Measurements from ENCODE around the gene HAGHL.

Gene HAGHL, protein sequence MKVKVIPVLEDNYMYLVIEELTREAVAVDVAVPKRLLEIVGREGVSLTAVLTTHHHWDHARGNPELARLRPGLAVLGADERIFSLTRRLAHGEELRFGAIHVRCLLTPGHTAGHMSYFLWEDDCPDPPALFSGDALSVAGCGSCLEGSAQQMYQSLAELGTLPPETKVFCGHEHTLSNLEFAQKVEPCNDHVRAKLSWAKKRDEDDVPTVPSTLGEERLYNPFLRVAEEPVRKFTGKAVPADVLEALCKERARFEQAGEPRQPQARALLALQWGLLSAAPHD

DNA sequence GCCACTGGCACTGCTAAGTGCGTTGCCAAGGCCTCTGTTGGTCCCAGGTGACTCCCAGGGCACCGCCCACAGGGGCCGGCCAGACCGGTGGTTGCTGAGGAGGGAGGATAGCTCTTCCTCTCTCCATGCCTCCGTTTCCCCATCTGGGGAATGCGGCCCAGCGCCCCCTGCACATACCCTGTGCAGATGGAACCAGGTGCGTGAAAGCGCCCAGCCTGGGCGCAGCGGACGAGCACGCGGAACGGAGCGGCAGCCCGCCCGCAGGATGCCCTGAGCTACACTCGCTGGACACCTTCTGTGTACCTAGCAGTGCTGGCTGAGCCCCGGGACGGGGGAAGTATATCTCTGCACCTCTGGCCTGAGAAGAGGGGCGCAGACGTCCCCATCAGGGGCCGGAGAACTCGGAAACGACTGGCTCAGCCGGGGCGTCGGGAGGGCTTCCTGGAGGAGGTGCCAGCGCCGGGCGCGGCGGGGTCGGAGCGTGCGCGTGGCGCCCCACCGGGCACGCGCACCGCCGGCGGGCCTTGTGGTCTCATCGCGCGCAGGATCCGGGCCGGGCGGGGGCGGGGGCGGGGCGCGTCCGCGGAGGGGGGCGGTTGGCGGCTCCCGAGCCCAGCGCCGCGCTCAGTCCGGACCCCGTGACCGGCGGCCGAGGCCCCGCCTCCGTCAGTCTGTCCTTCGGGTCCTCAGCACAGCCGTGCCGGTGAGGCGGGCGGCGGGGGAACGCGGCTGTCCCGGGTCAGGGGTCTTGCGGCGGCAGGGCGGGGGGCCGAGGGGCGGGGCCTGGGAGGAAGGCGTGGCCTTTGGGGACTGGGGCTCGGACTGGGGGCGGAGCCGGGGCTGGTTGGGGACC is at the start of gene HAGHL, which contains the start of gene CCDC78:
Gene HAGHL, plus strand, starts transcription at position 669 of the 853 bp plus-strand sequence. CDS start 404 bp downstream, outside the sequence.
Gene CCDC78, minus strand, starts transcription at position 6 of the 853 bp plus-strand sequence. CDS start 76 bp downstream, outside the sequence.
- DNase-seq (ENCODE audit: low spot score), result peak; percentile 23

DNA sequence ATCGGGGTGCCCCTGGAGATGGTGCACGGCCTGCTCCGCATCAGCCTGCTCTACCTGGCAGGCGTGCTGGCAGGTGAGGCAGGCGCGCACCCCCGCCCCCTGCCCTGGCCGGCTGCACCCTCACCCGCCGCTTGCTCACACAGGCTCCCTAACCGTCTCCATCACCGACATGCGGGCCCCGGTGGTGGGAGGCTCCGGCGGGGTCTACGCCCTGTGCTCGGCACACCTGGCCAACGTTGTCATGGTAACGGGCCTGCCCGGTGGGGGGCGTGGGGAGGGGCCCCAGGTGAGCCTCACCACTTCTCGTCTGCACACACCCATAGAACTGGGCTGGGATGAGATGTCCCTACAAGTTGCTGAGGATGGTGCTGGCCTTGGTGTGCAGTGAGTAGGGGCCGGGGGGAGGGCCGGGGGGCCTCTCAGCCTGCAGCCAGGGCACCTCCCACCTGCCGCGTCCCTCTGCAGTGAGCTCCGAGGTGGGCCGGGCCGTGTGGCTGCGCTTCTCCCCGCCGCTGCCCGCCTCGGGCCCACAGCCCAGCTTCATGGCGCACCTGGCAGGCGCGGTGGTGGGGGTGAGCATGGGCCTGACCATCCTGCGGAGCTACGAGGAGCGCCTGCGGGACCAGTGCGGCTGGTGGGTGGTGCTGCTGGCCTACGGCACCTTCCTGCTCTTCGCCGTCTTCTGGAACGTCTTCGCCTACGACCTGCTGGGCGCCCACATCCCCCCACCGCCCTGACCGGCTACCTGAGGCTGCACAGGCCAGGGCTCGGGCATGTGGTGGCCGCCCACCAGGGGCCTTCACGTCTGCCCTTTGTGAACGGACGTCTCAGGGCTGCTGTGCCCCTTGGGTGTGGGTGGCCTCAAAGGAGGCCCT is 49.4 kb upstream of the HAGHL start:
- no peak for DNase-seq (ENCODE audit: low spot score)

DNA sequence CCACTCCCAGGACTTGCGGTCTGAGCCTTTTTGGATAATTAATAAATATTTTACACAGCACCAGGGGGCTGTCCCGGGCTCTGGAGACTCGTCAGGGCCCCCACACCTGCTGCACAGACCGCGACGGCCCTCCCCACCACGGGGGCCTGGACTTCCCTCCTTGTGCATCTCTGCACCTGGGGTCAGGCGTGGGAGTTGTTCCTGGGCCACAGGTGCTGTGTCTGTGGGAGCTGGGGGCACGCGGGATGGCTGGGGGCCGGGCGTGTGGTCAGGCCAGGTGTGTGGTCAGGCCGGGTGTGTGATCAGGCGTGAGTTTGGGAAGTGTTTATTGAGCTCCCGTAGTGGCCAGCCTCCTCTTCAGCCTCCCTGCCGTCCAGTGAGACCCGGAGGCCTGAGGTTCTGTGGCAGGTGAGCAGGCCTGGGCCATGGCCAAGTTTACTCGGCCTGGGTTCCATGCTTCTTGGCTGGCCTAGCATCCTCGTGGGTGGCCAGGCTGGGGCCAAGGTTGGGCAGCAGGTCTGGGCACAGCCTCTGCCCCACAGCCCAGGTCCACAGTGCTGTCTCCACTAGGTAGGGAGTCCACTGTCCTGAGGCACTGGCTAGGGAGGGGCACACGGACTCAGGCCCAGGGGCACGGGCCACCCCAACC is 48.6 kb upstream of the HAGHL start:
- no peak for DNase-seq (ENCODE audit: low spot score)

DNA sequence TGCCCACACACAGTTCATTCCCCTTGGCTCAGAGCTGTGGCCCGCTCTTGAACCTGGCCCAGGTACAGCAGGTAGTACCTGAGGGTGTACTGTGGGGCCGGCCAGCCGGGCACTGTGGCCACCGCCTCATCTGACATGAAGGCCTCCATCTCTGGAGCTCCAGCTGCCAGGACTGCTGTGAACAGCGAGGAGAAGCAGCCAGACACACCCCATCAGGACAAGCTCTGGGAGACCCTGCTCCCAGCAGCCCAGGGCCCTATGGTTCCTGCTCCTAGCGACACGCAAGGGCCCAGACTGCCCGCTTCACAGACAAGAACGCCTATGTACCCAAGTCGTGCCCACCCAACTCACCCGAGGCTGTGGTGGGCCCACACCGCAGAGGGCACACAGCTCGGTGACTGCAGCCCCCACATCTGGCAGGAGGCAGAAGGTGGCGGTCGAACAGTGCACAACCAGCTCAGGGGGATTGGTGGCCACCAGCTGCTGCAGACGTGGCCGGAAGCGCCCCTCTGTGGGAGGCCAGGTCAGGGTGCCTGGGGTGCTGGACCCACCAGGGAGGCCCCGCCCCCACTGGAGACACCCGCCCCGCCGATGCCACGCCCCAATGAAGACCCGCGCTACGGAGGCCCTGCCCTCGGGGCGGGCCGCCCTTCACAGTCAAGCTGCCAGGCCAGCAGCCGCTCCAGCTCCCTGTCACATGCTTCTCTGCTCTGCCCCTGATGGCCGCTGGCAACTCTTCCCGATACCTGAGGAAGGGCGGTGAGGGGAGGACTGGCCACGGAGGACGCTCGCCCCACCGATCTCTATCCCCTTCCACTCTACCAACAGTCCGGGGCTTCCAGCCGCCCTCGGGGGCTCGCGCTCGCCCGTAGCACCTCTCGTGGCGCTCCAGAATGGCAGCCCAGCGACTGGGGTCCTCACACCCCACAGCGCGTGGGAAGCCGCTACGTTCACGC is 47.8 kb upstream of the HAGHL start:
- peak; percentile 65 for DNase-seq (ENCODE audit: low spot score)

DNA sequence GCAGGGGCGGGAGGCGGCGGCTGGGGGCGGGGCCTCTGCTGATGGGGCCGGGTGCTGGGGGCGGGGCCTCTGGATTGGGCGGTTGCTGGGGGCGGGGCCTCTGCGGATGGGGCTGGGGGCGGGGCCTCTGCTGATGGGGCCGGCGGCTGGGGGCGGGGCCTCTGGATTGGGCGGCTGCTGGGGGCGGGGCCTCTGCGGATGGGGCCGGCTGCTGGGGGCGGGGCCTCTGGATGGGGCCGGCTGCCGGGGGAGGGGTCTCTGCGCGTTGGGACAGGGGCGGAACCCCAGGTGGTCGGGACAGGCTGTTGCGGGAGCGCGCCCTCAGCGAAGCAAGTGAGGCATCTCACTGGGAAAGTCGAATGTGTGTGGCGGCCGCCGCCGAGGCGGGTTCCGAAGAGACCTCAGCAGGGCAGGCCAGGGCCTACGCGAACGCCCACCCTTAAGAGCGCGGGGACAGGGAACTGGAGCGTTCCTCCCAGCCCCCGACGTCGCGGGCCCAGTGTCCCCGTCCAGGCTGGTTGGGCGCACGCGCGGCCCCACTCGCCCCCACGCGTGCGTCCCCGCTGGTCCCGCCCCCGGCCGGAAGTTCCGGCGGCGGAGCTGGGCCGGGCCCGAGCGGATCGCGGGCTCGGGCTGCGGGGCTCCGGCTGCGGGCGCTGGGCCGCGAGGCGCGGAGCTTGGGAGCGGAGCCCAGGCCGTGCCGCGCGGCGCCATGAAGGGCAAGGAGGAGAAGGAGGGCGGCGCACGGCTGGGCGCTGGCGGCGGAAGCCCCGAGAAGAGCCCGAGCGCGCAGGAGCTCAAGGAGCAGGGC is 46.9 kb upstream of the HAGHL start, which contains the start of gene STUB1:
Gene STUB1, plus strand, starts transcription at position 597 of the 811 bp plus-strand sequence. Its CDS starts 116 bp downstream, at position 713.
- DNase-seq (ENCODE audit: low spot score), result peak; percentile 84

DNA sequence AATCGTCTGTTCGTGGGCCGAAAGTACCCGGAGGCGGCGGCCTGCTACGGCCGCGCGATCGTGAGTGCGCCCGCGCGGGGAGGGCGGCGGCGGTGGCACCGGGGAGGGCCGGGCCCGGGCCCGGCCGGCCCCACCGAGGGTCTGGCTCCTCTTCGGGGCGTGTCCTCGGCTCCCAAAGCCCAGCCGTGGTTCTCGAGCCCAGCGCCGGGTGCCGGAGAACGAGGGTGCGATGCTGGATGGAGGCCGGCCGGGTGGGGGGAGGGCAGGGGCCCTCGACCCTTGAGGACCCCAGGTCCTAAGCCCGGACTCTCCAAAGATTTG is 46.3 kb upstream of the HAGHL start:
- no peak for DNase-seq (ENCODE audit: low spot score)

DNA sequence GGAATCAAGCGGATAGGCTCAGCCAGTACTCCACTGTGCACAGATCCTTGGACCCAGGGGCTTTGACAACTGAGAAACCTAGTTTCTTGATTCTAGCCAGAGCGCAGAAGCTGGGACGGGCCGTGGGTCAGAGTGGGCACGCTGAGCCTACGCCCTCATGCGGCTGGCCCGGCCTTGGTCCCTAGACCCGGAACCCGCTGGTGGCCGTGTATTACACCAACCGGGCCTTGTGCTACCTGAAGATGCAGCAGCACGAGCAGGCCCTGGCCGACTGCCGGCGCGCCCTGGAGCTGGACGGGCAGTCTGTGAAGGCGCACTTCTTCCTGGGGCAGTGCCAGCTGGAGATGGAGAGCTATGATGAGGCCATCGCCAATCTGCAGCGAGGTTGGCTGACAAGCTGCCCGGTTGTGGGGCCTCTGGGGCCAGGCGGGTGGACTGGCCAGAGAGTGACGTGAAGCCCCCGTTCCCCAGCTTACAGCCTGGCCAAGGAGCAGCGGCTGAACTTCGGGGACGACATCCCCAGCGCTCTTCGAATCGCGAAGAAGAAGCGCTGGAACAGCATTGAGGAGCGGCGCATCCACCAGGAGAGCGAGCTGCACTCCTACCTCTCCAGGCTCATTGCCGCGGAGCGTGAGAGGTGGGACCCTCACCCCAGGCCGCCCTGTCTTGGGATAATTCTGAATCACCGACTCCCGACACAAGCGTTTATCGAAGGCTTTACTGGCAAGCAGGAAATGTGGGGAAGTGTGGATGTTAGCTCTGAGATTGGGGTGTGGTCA is 45.8 kb upstream of the HAGHL start:
- DNase-seq (ENCODE audit: low spot score), result peak; percentile 29

DNA sequence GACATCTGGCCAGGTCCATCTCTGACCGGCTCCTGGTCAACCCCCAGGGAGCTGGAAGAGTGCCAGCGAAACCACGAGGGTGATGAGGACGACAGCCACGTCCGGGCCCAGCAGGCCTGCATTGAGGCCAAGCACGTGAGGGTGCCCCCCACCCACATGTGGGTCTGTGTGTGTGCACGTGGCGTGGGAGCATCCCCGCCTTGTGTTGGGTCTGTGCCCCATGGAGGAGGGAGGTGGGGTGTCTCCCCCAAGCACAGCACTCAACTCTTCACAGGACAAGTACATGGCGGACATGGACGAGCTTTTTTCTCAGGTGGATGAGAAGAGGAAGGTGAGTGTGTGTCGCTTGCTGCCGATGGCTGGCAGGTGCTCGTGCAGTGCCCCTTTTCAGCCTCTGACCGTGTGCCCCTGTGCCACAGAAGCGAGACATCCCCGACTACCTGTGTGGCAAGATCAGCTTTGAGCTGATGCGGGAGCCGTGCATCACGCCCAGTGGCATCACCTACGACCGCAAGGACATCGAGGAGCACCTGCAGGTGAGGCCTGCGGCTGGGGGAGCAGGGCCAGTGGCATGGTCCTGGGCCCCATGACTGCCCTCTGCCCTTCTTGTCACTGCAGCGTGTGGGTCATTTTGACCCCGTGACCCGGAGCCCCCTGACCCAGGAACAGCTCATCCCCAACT is 45.0 kb upstream of the HAGHL start:
- DNase-seq (ENCODE audit: low spot score), result no peak

DNA sequence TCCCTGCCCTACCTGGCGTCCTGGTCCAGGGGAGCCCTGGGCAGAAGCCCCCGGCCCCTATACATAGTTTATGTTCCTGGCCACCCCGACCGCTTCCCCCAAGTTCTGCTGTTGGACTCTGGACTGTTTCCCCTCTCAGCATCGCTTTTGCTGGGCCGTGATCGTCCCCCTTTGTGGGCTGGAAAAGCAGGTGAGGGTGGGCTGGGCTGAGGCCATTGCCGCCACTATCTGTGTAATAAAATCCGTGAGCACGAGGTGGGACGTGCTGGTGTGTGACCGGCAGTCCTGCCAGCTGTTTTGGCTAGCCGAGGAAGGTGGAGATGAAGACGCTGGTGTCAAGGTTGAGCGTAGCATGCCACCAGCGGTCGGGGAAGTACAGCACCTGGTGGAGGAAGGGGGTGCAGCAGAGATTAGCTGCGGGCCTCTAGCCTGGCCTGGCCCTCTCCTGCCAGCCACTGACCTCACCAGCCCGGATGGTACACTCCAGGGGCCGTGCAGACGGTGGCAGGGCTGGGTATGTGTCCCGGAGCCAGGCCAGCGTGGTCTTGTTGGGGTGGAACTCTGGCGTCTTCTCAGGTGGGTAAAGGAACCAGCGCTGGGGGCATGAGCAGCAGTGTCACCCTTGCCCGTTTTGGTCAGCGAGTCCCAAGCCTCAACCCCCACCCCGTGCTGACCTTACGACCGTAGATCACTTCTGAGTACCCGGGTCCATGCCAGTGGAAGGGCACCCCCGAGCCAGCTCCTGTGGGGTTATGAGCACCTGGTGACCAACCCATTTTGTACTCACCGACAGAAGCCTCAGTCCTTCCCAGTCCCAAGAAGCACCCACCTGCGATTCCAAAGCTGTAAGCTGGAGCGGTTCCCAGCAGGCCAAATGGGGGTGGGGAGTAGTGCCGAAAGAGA is 44.2 kb upstream of the HAGHL start:
- no peak for DNase-seq (ENCODE audit: low spot score)

DNA sequence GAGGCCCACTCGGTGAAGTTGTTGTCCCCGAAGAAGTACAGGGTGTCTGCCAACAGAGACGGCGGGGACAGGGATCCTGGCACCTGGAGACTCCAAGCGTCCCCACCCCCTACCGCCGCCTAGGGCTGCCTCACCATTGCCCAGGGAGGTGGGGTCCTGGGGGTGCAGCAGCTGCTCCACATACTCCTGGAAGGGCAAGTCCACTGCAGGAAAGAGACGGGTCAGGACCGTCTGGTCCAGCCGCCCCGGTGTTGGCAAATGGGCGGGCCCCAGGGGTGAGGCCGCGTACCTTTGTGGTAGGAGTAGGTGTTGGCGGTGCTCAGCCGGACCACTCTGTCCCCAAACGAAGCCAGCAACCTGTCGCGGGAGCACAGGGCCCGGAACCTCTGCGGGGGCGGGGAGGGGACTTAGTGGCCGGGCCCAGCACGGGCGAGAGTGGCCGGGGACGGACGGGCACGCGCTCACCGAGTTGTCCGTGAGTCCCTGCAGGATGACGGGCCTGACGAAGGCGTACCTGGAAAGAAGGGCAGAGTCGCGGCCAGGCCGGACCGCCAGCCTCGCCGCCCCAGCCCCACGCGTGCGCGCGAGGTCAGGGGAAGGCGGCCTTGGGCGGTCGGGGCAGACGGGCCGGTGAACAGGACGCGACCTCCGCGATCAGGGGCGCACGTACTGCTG is 43.4 kb upstream of the HAGHL start:
- no peak for DNase-seq (ENCODE audit: low spot score)

DNA sequence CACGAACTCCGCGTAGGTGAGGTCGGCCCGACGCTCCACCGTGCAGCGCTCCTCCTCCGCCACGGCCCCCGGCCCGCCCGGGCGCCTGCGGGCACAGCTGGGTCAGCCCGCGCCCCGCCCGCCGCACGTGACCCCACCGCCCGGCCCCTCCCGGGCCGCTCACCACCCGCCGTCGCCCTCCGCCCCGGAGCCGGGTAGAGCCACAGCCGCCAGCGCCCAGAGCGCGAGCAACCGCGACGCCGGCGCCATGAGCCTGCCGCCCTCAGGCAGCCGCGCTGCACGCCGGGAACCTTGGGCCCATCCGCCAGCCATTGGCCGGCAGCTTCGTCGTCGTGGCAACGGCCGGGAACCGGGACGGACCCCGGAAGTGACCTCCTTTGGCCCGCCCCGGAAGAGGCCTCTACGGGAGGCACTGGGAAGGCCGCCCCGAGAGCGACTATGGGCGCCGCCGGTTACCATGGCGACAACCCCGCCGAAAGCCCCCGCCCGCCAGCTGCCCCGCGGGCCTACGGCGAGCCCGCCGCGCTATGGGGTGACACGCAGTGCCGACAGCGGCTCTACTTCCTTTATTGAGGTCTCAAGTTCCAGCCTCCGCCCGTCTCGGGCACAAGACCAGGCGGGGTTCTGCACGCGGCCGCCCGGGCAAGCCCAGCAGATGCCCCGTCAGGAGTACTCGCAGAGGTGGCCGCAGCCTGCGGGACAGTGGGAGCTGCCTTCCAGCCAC is 42.7 kb upstream of the HAGHL start, which contains the start of gene JMJD8:
Gene JMJD8, minus strand, starts transcription at position 264 of the 724 bp plus-strand sequence. Its CDS starts 15 bp downstream, at position 249.
- DNase-seq (ENCODE audit: low spot score), result peak; percentile 96

DNA sequence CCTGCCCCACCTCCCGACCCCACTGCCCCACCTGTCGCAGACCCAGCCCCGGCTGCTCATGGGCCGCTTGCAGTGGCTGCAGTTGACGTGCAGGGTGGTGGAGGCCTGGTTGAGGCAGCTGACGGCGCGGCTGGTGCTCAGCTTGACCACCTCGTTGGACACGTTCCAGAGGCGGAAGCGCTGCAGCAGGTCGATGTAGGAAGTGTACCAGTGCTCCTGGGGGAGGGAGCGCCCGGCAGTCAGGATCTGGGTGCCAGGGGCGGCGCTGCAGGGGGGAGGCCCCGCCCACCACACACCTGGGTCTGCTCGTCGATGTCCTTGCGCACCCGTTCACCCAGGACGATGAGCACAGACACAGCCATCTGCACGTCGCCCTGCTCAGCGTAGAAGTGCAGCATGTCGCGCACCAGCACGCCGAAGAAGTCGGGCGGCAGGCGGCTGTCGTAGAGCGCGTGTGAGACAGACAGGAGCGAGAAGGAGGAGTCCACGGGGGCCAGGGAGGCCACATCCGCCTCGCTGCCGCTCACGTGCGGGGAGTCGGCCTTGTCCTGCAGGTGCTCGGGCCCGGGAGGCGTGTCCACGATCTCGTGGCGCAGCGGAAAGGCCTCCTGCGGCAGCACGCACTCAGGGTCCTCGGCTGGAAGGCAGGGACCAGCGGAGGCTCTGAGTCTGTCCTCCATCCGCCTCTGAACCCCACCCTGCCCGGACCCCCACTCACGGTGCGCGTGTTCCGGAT is 41.8 kb upstream of the HAGHL start:
- no peak for DNase-seq (ENCODE audit: low spot score)

DNA sequence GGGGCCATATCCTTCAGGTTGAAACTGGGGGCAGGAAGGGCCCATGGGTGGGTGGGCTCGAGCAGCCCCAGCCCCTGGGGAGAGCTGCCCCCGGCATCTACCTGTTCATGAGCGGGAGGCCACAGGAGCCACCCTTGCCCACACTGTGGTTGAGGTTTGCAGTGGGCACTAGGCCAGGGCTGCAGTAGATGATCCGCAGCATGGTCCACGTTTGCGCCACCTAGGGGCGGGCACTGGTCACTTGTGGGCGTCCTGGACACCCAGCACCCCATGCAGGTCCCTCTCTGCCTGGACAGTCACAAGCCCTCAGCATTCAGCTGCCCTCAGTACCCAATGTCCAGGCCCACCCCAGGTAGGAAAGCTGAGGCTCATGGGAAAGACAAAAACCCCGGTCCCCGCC is 40.9 kb upstream of the HAGHL start:
- DNase-seq (ENCODE audit: low spot score), result peak; percentile 57

DNA sequence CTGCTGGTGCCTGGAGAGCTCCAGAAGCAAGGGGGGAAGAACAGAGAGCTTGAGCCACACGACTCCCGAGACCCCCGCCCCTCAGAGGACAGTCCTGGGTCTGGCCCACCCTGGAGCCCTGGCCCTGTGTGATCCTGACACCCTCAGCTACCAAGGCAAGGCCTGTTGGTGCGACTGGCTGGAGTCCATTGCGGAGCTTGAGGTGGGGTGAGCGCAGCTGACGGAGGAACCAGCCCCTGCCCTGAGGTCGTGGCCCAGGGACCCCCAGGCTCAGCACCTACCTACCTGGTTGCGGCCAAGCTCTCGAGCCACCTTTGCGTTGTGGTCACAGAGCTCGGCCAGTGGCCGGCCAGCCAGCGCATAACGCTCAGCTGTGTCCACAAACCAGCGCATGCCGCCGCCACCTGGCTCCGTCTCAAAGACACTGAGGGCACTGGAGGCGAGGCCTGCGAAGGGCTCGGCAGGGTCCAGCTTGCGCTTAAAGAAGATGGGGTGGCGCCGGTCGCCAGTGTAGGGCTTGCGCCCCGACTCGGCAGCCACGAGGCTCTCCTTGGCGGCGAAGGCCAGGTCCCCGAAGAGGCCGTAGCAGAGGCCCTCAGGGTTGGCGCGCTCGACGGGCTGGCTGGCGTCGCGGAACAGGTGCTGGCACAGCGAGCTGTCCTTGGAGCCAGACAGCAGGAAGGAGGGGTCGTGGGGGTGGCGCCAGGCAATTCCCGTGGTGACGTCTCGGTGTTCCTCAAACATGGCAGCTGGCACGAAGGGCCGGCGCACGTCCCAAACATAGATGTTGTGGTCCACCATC is 40.2 kb upstream of the HAGHL start:
- no peak for DNase-seq (ENCODE audit: low spot score)

Measured in hematopoietic multipotent progenitor cell treated with erythropoietin and hydrocortisone succinate and interleukin-3 and kit ligand, for 17 days (in vitro differentiated cells).